ENCODE measurements around the gene IGSF23.

DNA sequence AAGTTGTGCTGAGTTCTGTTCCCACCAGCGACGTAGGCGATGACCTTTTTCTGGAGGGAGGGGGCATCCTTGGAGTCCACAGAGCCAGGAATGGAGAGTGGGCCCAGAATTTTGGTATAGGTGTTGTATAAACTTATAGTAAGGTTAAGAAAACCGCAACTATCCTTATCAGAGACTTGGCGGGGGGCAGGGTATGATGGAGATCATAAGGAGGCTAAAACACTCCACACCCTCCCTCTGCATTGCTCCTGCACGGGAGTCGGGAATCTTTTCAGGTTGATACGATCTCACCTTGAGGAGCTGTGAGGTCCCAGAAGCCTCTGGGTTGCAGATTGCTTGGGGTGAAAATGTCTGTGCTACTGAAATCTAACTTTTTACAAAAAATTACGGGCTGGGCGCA, 51.6 kb downstream of the IGSF23 start:
- TF ChIP-seq POLR2AphosphoS5 (IDR thresholded peaks at IDR 0.05; ENCODE audit: low read depth, low read length) (no peak), POLR2A (IDR thresholded peaks at IDR 0.05; ENCODE audit: low read depth, low read length) (no peak), TAF1 (IDR thresholded peaks at IDR 0.05; ENCODE audit: low read depth, low read length) (no peak), PAX5 (IDR thresholded peaks at IDR 0.05; ENCODE audit: insufficient read depth, low read length, severe bottlenecking) (no peak)

Data from GM12891 (cell line).